Mucosa of stomach (tissue), 1 donor: Measurements from ENCODE around the gene GSTM2.

Source experiments
- H3K27me3 ChIP-seq: one replicate; pipeline ENCODE4 v1.7.0; 2013; ENCODE audit warnings: mild to moderate bottlenecking, low read length; ENCODE audit not compliant: control insufficient read depth, insufficient read depth
- H3K36me3 ChIP-seq: one replicate; pipeline ENCODE4 v1.7.0; 2013; ENCODE audit warnings: low read length; ENCODE audit not compliant: control insufficient read depth, insufficient read depth
- H3K4me1 ChIP-seq: one replicate; pipeline ENCODE4 v1.7.0; 2013; ENCODE audit warnings: mild to moderate bottlenecking, low read length; ENCODE audit not compliant: control insufficient read depth, insufficient read depth
- H3K4me3 ChIP-seq: one replicate; pipeline ENCODE4 v1.7.0; 2013; ENCODE audit warnings: low read length
- H3K9ac ChIP-seq: one replicate; pipeline ENCODE4 v1.7.0; 2013; ENCODE audit warnings: mild to moderate bottlenecking, low read length, moderate library complexity
- H3K9me3 ChIP-seq: one replicate; pipeline ENCODE4 v1.7.0; 2013; ENCODE audit warnings: mild to moderate bottlenecking, low read length, moderate library complexity; ENCODE audit not compliant: control insufficient read depth
- donor health status: Pancreatic carcinoma.

Gene GSTM2

DNA sequence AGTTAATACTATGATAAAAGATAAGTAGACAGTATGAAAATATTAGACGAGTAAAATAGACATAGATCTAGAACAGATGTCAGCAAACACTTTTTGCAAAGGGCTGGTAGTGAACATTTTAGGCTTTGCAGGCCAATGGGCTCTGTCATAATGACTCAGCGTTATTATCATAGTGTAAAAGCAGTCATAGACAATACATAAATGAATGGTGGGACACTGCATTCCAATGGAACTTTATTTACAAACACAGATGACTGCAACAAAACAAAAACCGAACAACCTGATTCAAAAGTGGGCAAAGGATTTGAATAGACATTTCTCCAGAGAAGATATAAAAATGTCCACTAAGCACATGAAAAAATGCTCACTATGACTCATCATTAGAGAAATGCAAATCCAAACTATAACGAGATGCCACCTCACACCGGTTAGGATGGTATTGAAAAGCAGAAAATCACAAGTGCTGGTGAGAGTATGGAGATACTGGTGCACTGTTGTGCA is 51.5 kb downstream of the GSTM2 start:
- H3K4me1 ChIP-seq = peaks cover 5% of the 10 kb centered on the region
- no peak overlapping the region for H3K4me3 ChIP-seq
- H3K9me3 ChIP-seq = no peaks in the 10 kb centered on the region
- H3K27me3 ChIP-seq = no peaks in the 10 kb centered on the region
- no peak overlapping the region for H3K9ac ChIP-seq
- no peaks in the 10 kb centered on the region for H3K36me3 ChIP-seq

DNA sequence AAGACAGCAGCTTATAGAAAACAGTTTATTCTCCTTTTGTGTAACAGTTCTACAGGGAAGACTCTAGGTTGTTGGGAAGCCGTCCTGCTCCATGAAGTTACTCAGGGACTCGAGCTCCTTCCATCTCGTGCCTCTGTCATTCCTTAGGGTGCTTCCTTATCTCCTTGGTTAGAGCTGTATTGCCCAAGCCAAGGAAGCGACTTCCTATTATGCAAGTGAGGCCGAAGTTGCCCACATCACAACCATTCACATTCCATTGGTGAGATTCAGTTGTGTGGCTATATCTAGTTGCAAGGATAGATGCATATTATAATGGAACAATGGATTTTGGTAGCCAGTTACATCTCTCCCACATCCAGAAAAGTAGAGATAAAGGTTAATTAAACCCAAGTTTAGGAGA is 53.2 kb downstream of the GSTM2 start:
- Histone ChIP-seq H3K9ac (no peak overlapping the region), H3K36me3 (no peaks in the 10 kb centered on the region), H3K4me1 (peaks cover 5% of the 10 kb centered on the region), H3K27me3 (no peaks in the 10 kb centered on the region), H3K4me3 (no peak overlapping the region), H3K9me3 (no peaks in the 10 kb centered on the region)

DNA sequence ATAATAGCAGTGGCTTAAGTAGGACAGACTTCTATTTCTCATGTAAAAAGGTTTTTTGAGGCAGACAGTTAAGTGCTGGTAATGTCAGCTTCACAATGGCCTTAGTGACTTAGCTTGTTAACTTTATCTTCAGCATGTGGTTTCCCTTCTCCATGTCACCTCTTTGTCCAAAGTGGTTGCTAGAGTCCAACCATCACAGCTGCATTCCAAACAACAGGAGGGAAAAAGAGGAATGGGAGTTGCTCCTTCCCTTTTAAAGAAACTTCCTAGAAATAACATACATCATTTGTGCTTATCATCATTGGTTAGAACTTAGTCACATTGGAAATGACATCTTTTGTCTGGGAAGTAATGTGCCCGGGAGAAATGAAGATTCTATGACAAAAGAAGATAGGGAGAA is 54.1 kb downstream of the GSTM2 start:
- Histone ChIP-seq H3K9me3 (no peaks in the 10 kb centered on the region), H3K4me3 (no peak overlapping the region), H3K36me3 (no peaks in the 10 kb centered on the region), H3K27me3 (no peaks in the 10 kb centered on the region), H3K9ac (no peak overlapping the region), H3K4me1 (peaks cover 5% of the 10 kb centered on the region)

DNA sequence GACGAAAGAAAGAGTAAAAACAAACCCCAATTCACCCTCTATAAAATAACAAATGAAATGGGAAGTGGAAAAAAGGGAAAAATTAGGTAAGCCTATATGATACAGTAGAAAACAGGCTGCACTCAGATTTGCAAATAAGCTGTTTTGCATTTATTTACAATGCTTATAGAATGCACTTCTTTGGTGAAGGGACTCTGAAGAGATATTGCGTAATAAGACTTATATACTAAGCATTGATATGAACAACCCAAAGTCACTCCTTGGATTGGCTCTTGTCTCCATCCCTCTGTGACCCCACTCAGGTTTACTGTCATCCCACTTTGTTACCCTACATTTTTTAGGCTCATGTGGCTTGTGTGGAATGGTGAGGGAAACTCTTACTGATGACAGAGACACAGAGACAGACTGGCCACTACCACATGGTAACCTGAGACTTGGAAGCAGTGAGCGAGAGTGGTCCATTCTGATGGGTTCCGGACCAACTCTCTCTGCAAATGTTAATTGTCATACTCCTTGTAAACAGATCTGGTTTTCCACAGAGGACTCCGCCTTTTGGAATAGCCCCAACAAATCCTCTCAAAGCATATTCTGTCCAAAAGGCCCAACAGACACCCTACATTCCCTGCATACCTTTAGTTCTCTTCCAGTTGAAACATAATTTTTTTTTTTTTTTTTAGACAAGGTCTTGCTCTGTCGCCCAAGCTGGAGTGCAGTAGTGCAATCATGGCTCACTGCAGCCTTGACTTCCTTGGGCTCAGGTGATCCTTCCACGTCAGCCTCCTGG is 55.2 kb downstream of the GSTM2 start:
- Histone ChIP-seq H3K4me1 (peaks cover 5% of the 10 kb centered on the region), H3K9ac (no peak overlapping the region), H3K27me3 (no peaks in the 10 kb centered on the region), H3K36me3 (no peaks in the 10 kb centered on the region), H3K9me3 (no peaks in the 10 kb centered on the region), H3K4me3 (no peak overlapping the region)
